ENCODE data around the gene ALKBH2. TPM values are rescaled to one million over a fixed set of nuclear protein-coding genes. Genes with fewer than 3 reads are reported as not detected.

ALKBH2 gene
- 10 to 100 TPM in 4 of 6 donors, 1 to 10 TPM in 2; 1.9 to 16.4 (median 12.4) TPM for total RNA-seq

DNA sequence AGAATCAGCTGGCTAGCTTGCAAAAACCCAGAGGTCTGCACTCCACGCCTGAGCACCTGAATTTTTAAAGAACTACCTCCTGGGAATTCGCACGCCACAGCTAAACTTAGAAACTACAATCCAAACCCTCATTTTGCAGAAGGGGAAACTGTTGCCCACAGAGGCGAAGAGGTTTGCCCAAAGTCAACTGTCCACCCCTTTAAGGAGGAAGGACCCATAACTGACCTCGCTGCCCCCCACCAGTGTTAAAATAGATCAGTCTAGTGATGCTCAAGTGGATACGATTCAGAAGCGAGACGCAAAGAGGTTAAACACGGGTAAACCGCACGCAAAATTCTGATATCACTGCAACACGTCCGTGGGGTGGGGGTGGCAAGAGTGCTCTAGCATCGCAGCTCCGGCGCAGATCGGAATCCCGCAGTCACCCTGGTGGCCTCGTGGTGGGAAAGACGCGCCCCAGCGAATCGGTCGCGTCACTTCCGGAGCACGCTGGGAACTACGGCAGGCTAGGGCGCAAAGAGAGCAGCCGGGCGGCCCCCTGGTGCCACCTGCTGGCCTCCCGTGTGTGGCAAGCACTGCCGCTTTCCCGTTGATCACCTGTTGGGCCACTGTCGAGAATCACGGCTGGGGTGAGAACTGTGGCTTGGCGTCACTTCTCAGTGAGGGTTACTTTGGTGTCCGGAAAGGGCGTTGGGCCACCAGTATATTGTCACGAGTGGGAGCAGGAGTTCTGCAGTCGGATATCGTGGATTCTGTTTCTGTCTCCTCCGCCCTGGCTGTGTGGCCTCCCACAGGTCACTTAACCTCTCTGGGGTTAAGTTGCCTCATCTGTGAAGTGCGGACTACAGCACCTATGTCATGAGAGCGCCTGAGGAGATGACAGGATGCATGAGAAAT, at the start of gene ALKBH2:
Gene ALKBH2, minus strand, starts transcription at position 451 of the 897 bp plus-strand sequence. CDS start 686 bp downstream, outside the sequence.
- no peaks in the 10 kb centered on the region for H3K27me3 ChIP-seq
- WGBS, 2 donors = 12 to 13% methylated on average over 14 to 18 of the region's 45 CpGs
- H3K9me3 ChIP-seq = no peaks in the 10 kb centered on the region
- peak within 1 kb of the TSS; percentile 26 to 56 (median 51) for H3K4me3 ChIP-seq
- peak in 2 of 4 donors; percentile 35 to 46 for TF ChIP-seq POLR2A (IDR thresholded peaks at IDR 0.05)
- peak in 2 of 4 donors; percentile 78 to 81 for TF ChIP-seq EP300 (IDR thresholded peaks at IDR 0.05)
- TF ChIP-seq, protein P1, sequence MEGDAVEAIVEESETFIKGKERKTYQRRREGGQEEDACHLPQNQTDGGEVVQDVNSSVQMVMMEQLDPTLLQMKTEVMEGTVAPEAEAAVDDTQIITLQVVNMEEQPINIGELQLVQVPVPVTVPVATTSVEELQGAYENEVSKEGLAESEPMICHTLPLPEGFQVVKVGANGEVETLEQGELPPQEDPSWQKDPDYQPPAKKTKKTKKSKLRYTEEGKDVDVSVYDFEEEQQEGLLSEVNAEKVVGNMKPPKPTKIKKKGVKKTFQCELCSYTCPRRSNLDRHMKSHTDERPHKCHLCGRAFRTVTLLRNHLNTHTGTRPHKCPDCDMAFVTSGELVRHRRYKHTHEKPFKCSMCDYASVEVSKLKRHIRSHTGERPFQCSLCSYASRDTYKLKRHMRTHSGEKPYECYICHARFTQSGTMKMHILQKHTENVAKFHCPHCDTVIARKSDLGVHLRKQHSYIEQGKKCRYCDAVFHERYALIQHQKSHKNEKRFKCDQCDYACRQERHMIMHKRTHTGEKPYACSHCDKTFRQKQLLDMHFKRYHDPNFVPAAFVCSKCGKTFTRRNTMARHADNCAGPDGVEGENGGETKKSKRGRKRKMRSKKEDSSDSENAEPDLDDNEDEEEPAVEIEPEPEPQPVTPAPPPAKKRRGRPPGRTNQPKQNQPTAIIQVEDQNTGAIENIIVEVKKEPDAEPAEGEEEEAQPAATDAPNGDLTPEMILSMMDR (IDR thresholded peaks at IDR 0.05) = peak; percentile 95 to 99 (median 98)
- peak; percentile 83 to 96 for TF ChIP-seq POLR2AphosphoS5 (IDR thresholded peaks at IDR 0.05)
- peak; percentile 91 to 93 for ATAC-seq (ENCODE audit: low FRiP score in 2 of 2)
- DNase-seq = peak; percentile 96 to 97
- peaks cover 17 to 33% (median 24%) of the 10 kb centered on the region in 4 donors for H3K4me1 ChIP-seq
- peaks cover 0 to 23% (median 8%) of the 10 kb centered on the region in 4 donors for H3K36me3 ChIP-seq
- peak within 1 kb of the TSS; percentile 36 to 68 (median 57) for H3K27ac ChIP-seq

DNA sequence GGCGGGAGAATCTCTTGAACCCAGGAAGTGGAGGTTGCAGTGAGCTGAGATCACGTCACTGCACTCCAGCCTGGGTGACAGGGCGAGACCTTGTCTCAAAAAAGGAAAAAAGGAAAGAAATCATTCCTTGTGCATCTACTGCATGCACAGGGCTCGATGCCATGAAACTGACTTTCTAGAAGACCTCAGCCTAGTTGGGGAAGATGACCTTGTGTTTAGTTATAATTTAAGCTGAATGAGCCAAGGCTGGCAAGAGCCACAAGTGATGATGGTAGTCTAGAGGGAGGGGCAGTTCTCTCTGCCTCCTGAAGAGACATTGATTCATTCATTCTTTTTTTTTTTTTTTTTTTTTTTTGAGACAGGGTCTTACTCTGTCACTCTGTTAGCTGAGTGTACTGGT, 47.3 kb upstream of the ALKBH2 start:
- ATAC-seq (ENCODE audit: low FRiP score in 2 of 2) = no peak
- DNase-seq = no peak
- 91 to 95% methylated on average over 4 of the region's 4 CpGs for WGBS, 2 donors
- H3K4me3 ChIP-seq = no peak overlapping the region
- no peaks in the 10 kb centered on the region for H3K36me3 ChIP-seq
- no peak for TF ChIP-seq POLR2A (IDR thresholded peaks at IDR 0.05)
- no peak for TF ChIP-seq POLR2AphosphoS5 (IDR thresholded peaks at IDR 0.05)
- TF ChIP-seq, protein P1 (IDR thresholded peaks at IDR 0.05) = no peak
- no peak for TF ChIP-seq EP300 (IDR thresholded peaks at IDR 0.05)
- no peak overlapping the region for H3K27ac ChIP-seq
- H3K4me1 ChIP-seq = peaks cover 0 to 3% (median 0%) of the 10 kb centered on the region in 4 donors
- no peaks in the 10 kb centered on the region for H3K27me3 ChIP-seq
- H3K9me3 ChIP-seq = no peaks in the 10 kb centered on the region

DNA sequence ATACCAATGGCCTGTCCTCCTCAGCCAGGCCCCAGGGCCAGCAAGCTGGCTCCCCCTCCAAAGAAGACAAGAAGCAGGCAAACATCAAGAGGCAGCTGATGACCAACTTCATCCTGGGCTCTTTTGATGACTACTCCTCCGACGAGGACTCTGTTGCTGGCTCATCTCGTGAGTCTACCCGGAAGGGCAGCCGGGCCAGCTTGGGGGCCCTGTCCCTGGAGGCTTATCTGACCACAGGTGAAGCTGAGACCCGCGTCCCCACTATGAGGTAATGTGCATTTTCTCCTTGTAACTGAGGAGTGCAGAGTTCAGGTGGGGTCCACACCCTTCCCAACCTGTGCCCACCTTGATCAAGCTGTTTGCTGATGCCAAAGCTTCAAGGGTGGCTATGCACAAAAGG, 46.5 kb upstream of the ALKBH2 start:
- WGBS, 2 donors = 97 to 100% methylated on average over 5 to 7 of the region's 7 CpGs
- no peak for TF ChIP-seq POLR2A (IDR thresholded peaks at IDR 0.05)
- TF ChIP-seq EP300 (IDR thresholded peaks at IDR 0.05) = no peak
- TF ChIP-seq POLR2AphosphoS5 (IDR thresholded peaks at IDR 0.05) = no peak
- TF ChIP-seq, protein P1 (IDR thresholded peaks at IDR 0.05) = no peak
- no peak for ATAC-seq (ENCODE audit: low FRiP score in 2 of 2)
- peak in 1 of 2 donors; percentile 33 for DNase-seq
- Histone ChIP-seq H3K27me3 (no peaks in the 10 kb centered on the region), H3K9me3 (no peaks in the 10 kb centered on the region), H3K4me3 (no peak overlapping the region), H3K4me1 (peaks cover 0 to 3% (median 0%) of the 10 kb centered on the region in 4 donors), H3K36me3 (no peaks in the 10 kb centered on the region), H3K27ac (no peak overlapping the region)

DNA sequence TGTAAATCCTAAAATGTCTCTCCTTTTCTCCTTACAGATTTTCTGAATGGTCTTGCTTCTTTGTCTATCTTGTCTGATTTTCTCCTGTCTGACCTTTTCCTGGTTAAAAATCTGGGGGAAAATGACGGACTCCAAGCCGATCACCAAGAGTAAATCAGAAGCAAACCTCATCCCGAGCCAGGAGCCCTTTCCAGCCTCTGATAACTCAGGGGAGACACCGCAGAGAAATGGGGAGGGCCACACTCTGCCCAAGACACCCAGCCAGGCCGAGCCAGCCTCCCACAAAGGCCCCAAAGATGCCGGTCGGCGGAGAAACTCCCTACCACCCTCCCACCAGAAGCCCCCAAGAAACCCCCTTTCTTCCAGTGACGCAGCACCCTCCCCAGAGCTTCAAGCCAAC, 46.1 kb upstream of the ALKBH2 start:
- no peak for DNase-seq
- Histone ChIP-seq H3K4me3 (no peak overlapping the region), H3K36me3 (no peaks in the 10 kb centered on the region), H3K27me3 (no peaks in the 10 kb centered on the region), H3K9me3 (no peaks in the 10 kb centered on the region), H3K27ac (no peak overlapping the region), H3K4me1 (peaks cover 0 to 3% (median 0%) of the 10 kb centered on the region in 4 donors)
- WGBS, 2 donors = 87 to 90% methylated on average over 8 to 9 of the region's 9 CpGs
- TF ChIP-seq POLR2A (IDR thresholded peaks at IDR 0.05) (no peak), EP300 (IDR thresholded peaks at IDR 0.05) (no peak), POLR2AphosphoS5 (IDR thresholded peaks at IDR 0.05) (no peak)
- TF ChIP-seq, protein P1 (IDR thresholded peaks at IDR 0.05) = no peak
- ATAC-seq (ENCODE audit: low FRiP score in 2 of 2) = no peak

All from upper lobe of left lung (tissue), 6 donors.